Measurements from ENCODE around the gene KIAA0319L.
"Not testable (repeated sequence)": the region's sequence is repeated elsewhere in the genome, so short reads cannot be mapped to it uniquely, and the experiment has no call there.

The KIAA0319L gene

DNA sequence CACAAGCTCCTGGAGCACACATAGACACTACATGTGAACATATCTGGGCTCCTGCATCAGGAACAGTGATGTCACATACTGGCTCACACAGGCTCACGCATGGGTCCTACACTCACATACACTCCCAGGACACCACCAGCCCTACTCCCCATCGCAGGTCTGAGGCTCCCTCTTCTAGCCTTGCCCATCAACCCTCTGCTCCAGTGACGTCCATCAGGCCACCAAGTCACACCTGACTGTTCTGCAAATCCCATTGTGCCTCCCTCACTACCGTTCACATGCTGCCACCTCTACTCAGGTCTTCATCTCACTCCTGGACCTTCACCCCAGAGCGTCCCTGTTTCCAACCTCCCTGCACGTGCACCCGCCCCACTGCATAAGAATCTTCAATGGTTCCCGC, 34.0 kb upstream of the KIAA0319L start:
- in situ Hi-C loops (cut with MboI; ENCODE audit: low sequenced_read_pairs, unreplicated experiment): no loop called here
- DNase-seq (ENCODE audit: low spot score): no peak
- TF ChIP-seq CTCF (IDR thresholded peaks at IDR 0.05; ENCODE audit: borderline replicate concordance, control extremely low read depth, extremely low read depth, insufficient read depth, missing control alignments): no peak

DNA sequence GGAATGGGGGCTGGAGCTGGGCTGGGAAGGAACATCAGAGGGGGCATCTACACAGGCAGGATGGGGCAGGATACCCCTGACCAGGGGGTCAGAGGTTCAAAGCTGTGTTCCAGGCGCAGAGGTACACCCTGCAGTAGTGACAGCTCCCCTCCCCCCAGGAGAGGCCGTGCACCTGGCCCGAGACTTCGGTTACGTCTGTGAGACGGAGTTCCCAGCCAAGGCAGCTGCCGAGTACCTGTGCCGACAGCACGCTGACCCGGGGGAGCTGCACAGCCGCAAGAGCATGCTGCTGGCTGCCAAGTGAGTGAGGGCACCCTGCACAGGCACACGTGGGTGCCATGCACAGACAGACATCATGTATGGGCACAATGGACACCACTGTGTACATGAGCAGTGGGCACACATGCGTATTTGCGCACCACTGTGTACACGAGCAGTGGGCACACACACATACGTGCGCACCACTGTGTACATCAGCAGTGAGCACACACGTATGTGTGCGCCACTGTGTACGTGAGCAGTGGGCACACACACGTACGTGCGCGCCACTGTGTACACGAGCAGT, 33.4 kb upstream of the KIAA0319L start:
- in situ Hi-C loops (cut with MboI; ENCODE audit: low sequenced_read_pairs, unreplicated experiment): no loop called here
- TF ChIP-seq CTCF (IDR thresholded peaks at IDR 0.05; ENCODE audit: borderline replicate concordance, control extremely low read depth, extremely low read depth, insufficient read depth, missing control alignments): no peak
- DNase-seq (ENCODE audit: low spot score): no peak

GRCh38 chr1:35589516-35590427, 32.6 kb upstream of the KIAA0319L start:
- no peak for DNase-seq (ENCODE audit: low spot score)
- in situ Hi-C loops (cut with MboI; ENCODE audit: low sequenced_read_pairs, unreplicated experiment): no loop called here

GRCh38 chr1:35588197-35588910, 31.2 kb upstream of the KIAA0319L start:
- DNase-seq (ENCODE audit: low spot score): no peak
- in situ Hi-C loops (cut with MboI; ENCODE audit: low sequenced_read_pairs, unreplicated experiment): no loop called here
- no peak for TF ChIP-seq CTCF (IDR thresholded peaks at IDR 0.05; ENCODE audit: borderline replicate concordance, control extremely low read depth, extremely low read depth, insufficient read depth, missing control alignments)

More at GRCh38 chr1:35589516-35590427, 32.6 kb upstream of the KIAA0319L start:
- TF ChIP-seq CTCF (IDR thresholded peaks at IDR 0.05; ENCODE audit: borderline replicate concordance, control extremely low read depth, extremely low read depth, insufficient read depth, missing control alignments): no peak

DNA sequence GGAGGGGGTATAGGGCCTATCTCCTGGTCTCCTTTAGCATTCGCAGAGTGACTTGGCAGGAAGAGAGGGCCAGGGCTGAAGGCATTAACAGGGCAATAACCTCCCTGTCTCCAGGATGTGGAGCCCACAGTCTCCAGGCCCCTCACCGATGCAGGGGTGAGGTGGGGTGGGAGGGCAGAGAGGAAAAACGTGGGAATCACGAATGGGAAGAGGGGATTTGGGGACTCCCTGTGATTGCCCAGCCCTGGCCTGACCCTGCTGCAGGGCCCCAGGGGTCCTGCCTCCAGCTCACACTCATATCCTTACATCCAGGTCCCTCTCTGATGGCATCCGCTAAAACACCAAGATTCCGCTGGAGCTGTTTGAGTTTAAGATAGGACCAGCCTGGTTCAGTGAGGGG, 30.5 kb upstream of the KIAA0319L start:
- in situ Hi-C loops (cut with MboI; ENCODE audit: low sequenced_read_pairs, unreplicated experiment): no loop called here
- DNase-seq (ENCODE audit: low spot score): no peak
- TF ChIP-seq CTCF (IDR thresholded peaks at IDR 0.05; ENCODE audit: borderline replicate concordance, control extremely low read depth, extremely low read depth, insufficient read depth, missing control alignments): no peak

- in situ Hi-C loops (cut with MboI; ENCODE audit: low sequenced_read_pairs, unreplicated experiment): no loop called here
- DNase-seq (ENCODE audit: low spot score): no peak
- TF ChIP-seq CTCF (IDR thresholded peaks at IDR 0.05; ENCODE audit: borderline replicate concordance, control extremely low read depth, extremely low read depth, insufficient read depth, missing control alignments): no peak
These were observed 29.6 kb upstream of the KIAA0319L start for GRCh38 chr1:35586808-35587207.

- in situ Hi-C loops (cut with MboI; ENCODE audit: low sequenced_read_pairs, unreplicated experiment): not testable (repeated sequence)
These were observed 28.6 kb upstream of the KIAA0319L start for GRCh38 chr1:35585805-35586204.

More at GRCh38 chr1:35585805-35586204, 28.6 kb upstream of the KIAA0319L start:
- DNase-seq (ENCODE audit: low spot score): not testable (repeated sequence)

All from GM13976 (cell line).